IMR-90 (cell line): ENCODE data around the gene NBPF3. TPM values are rescaled to one million over a fixed set of nuclear protein-coding genes. Genes with fewer than 3 reads are reported as not detected.
A peak's percentile ranks its signal among the peaks of the same experiment; 100 is the strongest.

Source experiments
- ATAC-seq: fragments of 200-7000 bp; cut with Tn5 transposase; 2 replicates; pipeline ENCODE4 v1.9.1; 2020; ENCODE audit warnings: low read depth, mild to moderate bottlenecking, moderate library complexity
- BruUV-seq: library from RNA; stranded (reverse); fragments of 400-500 nt; replicated peaks from 2 replicates; lab custom pipeline; 2021; lab: Mats Ljungman, UMichigan
- CTCF ChIA-PET: fragments of 300-600 bp; formaldehyde crosslinking; extraction: SDS; loops from one replicate; lab custom pipeline; 2021; ENCODE audit warnings: antibody characterized with exemption; lab: Yijun Ruan, JAX
- POLR2A ChIA-PET: fragments of 300-600 bp; sonication (Branson Sonifier 250); formaldehyde crosslinking; loops from one replicate; lab custom pipeline; 2022; ENCODE audit warnings: antibody characterized with exemption; ENCODE audit not compliant: unreplicated experiment; lab: Charles Lee
- DNase-seq: peaks from one replicate; pipeline ENCODE4 v3.0.0; 2013
- H2AFZ ChIP-seq: replicated peaks from 2 replicates; pipeline ENCODE3; 2013; ENCODE audit warnings: low read length, mild to moderate bottlenecking; ENCODE audit not compliant: poor library complexity
- H2AK5ac ChIP-seq: 2 replicates; pipeline ENCODE4 v1.6.1; 2013; ENCODE audit warnings: low read depth, low read length, inconsistent platforms
- H2AK9ac ChIP-seq: replicated peaks from 2 replicates; pipeline ENCODE3; 2013; ENCODE audit warnings: mild to moderate bottlenecking, low read depth, low read length, moderate library complexity; ENCODE audit not compliant: poor library complexity
- H2BK120ac ChIP-seq: 2 replicates; pipeline ENCODE4 v1.6.1; 2013; ENCODE audit warnings: low read depth, low read length, inconsistent platforms
- H2BK15ac ChIP-seq: 3 replicates; pipeline ENCODE4 v1.6.1; 2013; ENCODE audit warnings: low read depth, low read length, inconsistent platforms
- H2BK20ac ChIP-seq: 2 replicates; pipeline ENCODE4 v1.6.1; 2013; ENCODE audit warnings: low read depth, mild to moderate bottlenecking, inconsistent platforms, low read length, moderate library complexity
- H2BK5ac ChIP-seq: 2 replicates; pipeline ENCODE4 v1.6.1; 2013; ENCODE audit warnings: mild to moderate bottlenecking, low read depth, low read length, inconsistent platforms; ENCODE audit not compliant: poor library complexity, severe bottlenecking
- H3K14ac ChIP-seq: replicated peaks from 2 replicates; pipeline ENCODE4 v1.6.1; 2013; ENCODE audit warnings: low read depth, low read length, inconsistent platforms
- H3K18ac ChIP-seq: 2 replicates; pipeline ENCODE4 v1.6.1; 2013; ENCODE audit warnings: low read depth, low read length, control low read depth
- H3K23ac ChIP-seq: 2 replicates; pipeline ENCODE4 v1.6.1; 2013; ENCODE audit warnings: low read depth, low read length, inconsistent platforms
- H3K27ac ChIP-seq: 2 replicates; pipeline ENCODE4 v1.5.1; 2013; ENCODE audit warnings: mild to moderate bottlenecking, control low read depth, low read length; ENCODE audit not compliant: insufficient read depth
- H3K27me3 ChIP-seq: 2 replicates; pipeline ENCODE4 v1.6.1; 2013; ENCODE audit warnings: low read length; ENCODE audit not compliant: control insufficient read depth, insufficient read depth
- H3K36me3 ChIP-seq: 2 replicates; pipeline ENCODE4 v1.6.1; 2013; ENCODE audit warnings: low read length, mixed read lengths; ENCODE audit not compliant: control insufficient read depth, insufficient read depth
- H3K4ac ChIP-seq: 2 replicates; pipeline ENCODE4 v1.6.1; 2013; ENCODE audit warnings: low read depth, low read length, inconsistent platforms
- H3K4me1 ChIP-seq: 2 replicates; pipeline ENCODE4 v1.6.1; 2013; ENCODE audit warnings: low read length, mixed read lengths; ENCODE audit not compliant: control insufficient read depth, insufficient read depth
- H3K4me2 ChIP-seq: 2 replicates; pipeline ENCODE4 v1.6.1; 2013; ENCODE audit warnings: low read depth, mild to moderate bottlenecking, control low read depth, low read length, moderate library complexity
- H3K4me3 ChIP-seq: 2 replicates; pipeline ENCODE4 v1.5.1; 2013; ENCODE audit warnings: low read depth, mild to moderate bottlenecking, control low read depth, low read length, moderate library complexity; ENCODE audit not compliant: insufficient read depth
- H3K56ac ChIP-seq: 2 replicates; pipeline ENCODE4 v1.6.1; 2013; ENCODE audit warnings: low read length, inconsistent platforms; ENCODE audit not compliant: insufficient read depth; ENCODE audit errors: extremely low read depth
- H3K79me1 ChIP-seq, 2 experiments: 2 replicates each; pipeline ENCODE4 v1.6.1; 2013; ENCODE audit warnings: low read length in 2 of 2, inconsistent platforms in 1 of 2, low read depth in 1 of 2
- H3K9ac ChIP-seq: 2 replicates; pipeline ENCODE4 v1.6.1; 2013; ENCODE audit warnings: low read depth, low read length, control low read depth
- H3K9me1 ChIP-seq: 2 replicates; pipeline ENCODE4 v1.6.1; 2013; ENCODE audit warnings: low read length, inconsistent platforms; ENCODE audit not compliant: insufficient read depth
- H3K9me3 ChIP-seq: 2 replicates; pipeline ENCODE4 v1.6.1; 2013; ENCODE audit warnings: low read length; ENCODE audit not compliant: control insufficient read depth, insufficient read depth
- H4K20me1 ChIP-seq: 2 replicates; pipeline ENCODE4 v1.6.1; 2013; ENCODE audit warnings: low read length, inconsistent platforms; ENCODE audit not compliant: insufficient read depth
- H4K5ac ChIP-seq: 2 replicates; pipeline ENCODE4 v1.6.1; 2013; ENCODE audit warnings: mild to moderate bottlenecking, low read depth, low read length, control low read depth
- H4K8ac ChIP-seq, 2 experiments: 2 replicates each; pipeline ENCODE4 v1.6.1; 2013; ENCODE audit warnings: low read depth in 2 of 2, low read length in 2 of 2, control low read depth in 1 of 2, inconsistent platforms in 1 of 2
- H4K91ac ChIP-seq: 2 replicates; pipeline ENCODE4 v1.6.1; 2013; ENCODE audit warnings: low read depth, low read length, inconsistent platforms; ENCODE audit not compliant: insufficient read depth
- BHLHE40 ChIP-seq: fragments of 150-350 bp; IDR thresholded peaks from 2 replicates; pipeline ENCODE4 v1.6.1; 2016; ENCODE audit warnings: mild to moderate bottlenecking, low read depth, low read length
- CEBPB ChIP-seq: IDR thresholded peaks from 2 replicates; pipeline ENCODE4 v1.6.1; 2012; ENCODE audit warnings: low read depth, low read length, improper control_type of control experiment
- CHD1 ChIP-seq: IDR thresholded peaks from 2 replicates; pipeline ENCODE4 v1.6.1; 2012; ENCODE audit warnings: low read depth, low read length, improper control_type of control experiment
- CTCF ChIP-seq: conservative IDR thresholded peaks from 2 replicates; pipeline ENCODE4 v1.5.1; 2012; ENCODE audit warnings: mild to moderate bottlenecking, low read depth, low read length, improper control_type of control experiment
- NFE2L2 ChIP-seq: fragments of 150-350 bp; IDR thresholded peaks from 2 replicates; pipeline ENCODE4 v1.6.1; 2016; ENCODE audit warnings: low read depth, mild to moderate bottlenecking, low read length
- RAD21 ChIP-seq: IDR thresholded peaks from 2 replicates; pipeline ENCODE4 v1.6.1; 2012; ENCODE audit warnings: low read length, improper control_type of control experiment
- RFX5 ChIP-seq: IDR thresholded peaks from 2 replicates; pipeline ENCODE4 v1.8.0; 2012; ENCODE audit warnings: low read depth, mild to moderate bottlenecking, low read length, moderate library complexity
- SMC3 ChIP-seq: fragments of 150-350 bp; IDR thresholded peaks from 2 replicates; pipeline ENCODE4 v1.6.1; 2016; ENCODE audit warnings: low read depth, mild to moderate bottlenecking, antibody characterized with exemption, low read length, moderate library complexity
- WGBS, 2 experiments: methylation state at CpG; one replicate each; pipeline versions ENCODE4 v1.1.5 to v1.1.7; 2013; ENCODE audit warnings: missing lambda C conversion rate in 2 of 2; ENCODE audit not compliant: insufficient read length in 1 of 2; ENCODE audit errors: extremely low coverage in 2 of 2; 5-methylcytosine and 5-hydroxymethylcytosine counted together
- dilution Hi-C: fragments of 300-500 bp; cut with HindIII; formaldehyde crosslinking; loops from one replicate; pipeline ENCODE4 v1.14.3; 2018; ENCODE audit warnings: low sequenced_read_pairs; ENCODE audit not compliant: unreplicated experiment
- in situ Hi-C: fragments of 300-500 bp; cut with MboI; formaldehyde crosslinking; loops from 3 replicates; pipeline ENCODE4 v1.14.3; 2019; ENCODE audit warnings: low sequenced_read_pairs, inconsistent platforms, mixed read lengths
- intact Hi-C: fragments of 100-400 bp; cut with micrococcal nuclease; formaldehyde crosslinking; loops from 2 replicates; pipeline ENCODE4 v1.10.0; 2022
- polyA plus RNA-seq, 3 experiments: library from polyadenylated mRNA; depleted of rRNA; stranded (reverse); fragments of >200 nt; gene quantifications; 2 replicates each; pipeline ENCODE4 v1.2.3, GENCODE V29; 2012; ENCODE audit warnings: low replicate concordance in 1 of 3
- total RNA-seq: library from RNA; depleted of rRNA; stranded (reverse); fragments of >200 nt; gene quantifications from 2 replicates; pipeline ENCODE4 v1.2.3, GENCODE V29; 2012

NBPF3 gene
- total and polyA plus RNA-seq, 2 of the 4 experiments (the other 2 are of a cell fraction): 8.7 to 18.8 TPM

DNA sequence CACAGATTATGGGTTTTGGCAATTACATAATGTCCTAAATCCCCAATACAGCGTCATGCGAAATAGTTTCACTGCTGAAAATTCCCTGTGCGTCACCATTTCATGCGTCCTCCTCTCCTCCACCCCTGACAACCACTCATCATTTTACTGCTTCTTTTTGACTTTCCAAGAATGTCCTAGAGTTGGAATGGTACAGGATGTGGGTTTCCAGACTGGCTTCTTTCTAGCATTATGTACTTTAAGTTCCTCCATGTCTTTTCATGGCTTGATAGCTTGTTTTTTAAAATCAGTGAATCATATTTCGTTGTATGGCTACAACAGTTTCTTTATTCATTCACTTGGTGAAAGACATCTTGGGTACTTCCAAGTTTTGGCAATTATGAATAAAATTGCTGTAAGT, 7.4 kb downstream of the NBPF3 start:
- Histone ChIP-seq H2BK5ac (no peak overlapping the region), H2BK120ac (no peak overlapping the region), H4K5ac (no peak overlapping the region), H3K4me2 (no peak overlapping the region), H3K23ac (no peak overlapping the region), H4K91ac (no peak overlapping the region), H3K14ac (no peak overlapping the region), H3K9me3 (no peaks in the 10 kb centered on the region), H3K36me3 (peaks cover 21% of the 10 kb centered on the region), H4K20me1 (no peaks in the 10 kb centered on the region; the same call in 1 of the 2 replicates), H4K8ac (no peak overlapping the region), H3K9ac (no peak overlapping the region), H2AK5ac (no peak overlapping the region), H2BK20ac (no peak overlapping the region), H3K9me1 (peaks cover 21% of the 10 kb centered on the region), H3K27ac (no peak overlapping the region), H3K18ac (peak overlapping the region; percentile 50; the same call in 1 of the 2 replicates), H3K56ac (no peak overlapping the region), H2AK9ac (no peak overlapping the region), H2BK15ac (0 out of 3 replicates have a peak overlapping the region, but pooled peaks have one; percentile 12), H3K27me3 (no peaks in the 10 kb centered on the region), H3K4me3 (no peak overlapping the region), H3K4ac (peak overlapping the region; percentile 3; the same call in 1 of the 2 replicates), H3K4me1 (peaks cover 22% of the 10 kb centered on the region), H2AFZ (no peak overlapping the region), H3K79me1 (peaks cover 21 to 36% of the 10 kb centered on the region in 2 experiments)
- no peak for TF ChIP-seq RFX5
- TF ChIP-seq CEBPB: no peak
- TF ChIP-seq SMC3: no peak
- TF ChIP-seq NFE2L2: no peak
- TF ChIP-seq RAD21: no peak
- TF ChIP-seq CTCF: no peak
- no peak for TF ChIP-seq BHLHE40
- no peak for TF ChIP-seq CHD1
- WGBS, 2 experiments: no CpG with 5 or more reads among the region's 5 CpGs
- BruUV-seq: no TSS peak
- POLR2A ChIA-PET: no interaction called here
- CTCF ChIA-PET: no interaction called here
- dilution Hi-C loops: no loop called here
- in situ Hi-C loops: no loop called here
- ATAC-seq (no peak), DNase-seq (no peak)
- intact Hi-C loops: no loop called here
